ENCODE data around the gene DLG2.

DNA sequence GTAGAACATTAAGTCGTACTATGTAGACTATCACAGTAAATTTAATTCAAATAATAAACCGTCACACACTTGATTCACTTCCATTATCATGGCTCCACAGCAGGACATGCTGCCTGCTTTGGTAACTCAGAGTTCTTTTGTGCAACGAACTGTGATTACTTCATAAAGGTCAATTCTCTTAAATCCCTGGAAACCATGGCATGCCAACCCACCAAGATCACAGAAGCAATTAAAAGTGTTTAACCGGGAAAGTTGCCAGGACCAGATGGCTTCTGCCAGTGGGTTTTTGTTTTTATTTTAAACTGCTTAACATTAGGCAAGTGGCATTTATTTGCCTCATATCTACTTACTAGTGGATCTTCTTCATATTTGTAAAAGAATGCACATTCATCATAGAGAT, 1162.1 kb downstream of the DLG2 start:
- TF ChIP-seq, protein P1, sequence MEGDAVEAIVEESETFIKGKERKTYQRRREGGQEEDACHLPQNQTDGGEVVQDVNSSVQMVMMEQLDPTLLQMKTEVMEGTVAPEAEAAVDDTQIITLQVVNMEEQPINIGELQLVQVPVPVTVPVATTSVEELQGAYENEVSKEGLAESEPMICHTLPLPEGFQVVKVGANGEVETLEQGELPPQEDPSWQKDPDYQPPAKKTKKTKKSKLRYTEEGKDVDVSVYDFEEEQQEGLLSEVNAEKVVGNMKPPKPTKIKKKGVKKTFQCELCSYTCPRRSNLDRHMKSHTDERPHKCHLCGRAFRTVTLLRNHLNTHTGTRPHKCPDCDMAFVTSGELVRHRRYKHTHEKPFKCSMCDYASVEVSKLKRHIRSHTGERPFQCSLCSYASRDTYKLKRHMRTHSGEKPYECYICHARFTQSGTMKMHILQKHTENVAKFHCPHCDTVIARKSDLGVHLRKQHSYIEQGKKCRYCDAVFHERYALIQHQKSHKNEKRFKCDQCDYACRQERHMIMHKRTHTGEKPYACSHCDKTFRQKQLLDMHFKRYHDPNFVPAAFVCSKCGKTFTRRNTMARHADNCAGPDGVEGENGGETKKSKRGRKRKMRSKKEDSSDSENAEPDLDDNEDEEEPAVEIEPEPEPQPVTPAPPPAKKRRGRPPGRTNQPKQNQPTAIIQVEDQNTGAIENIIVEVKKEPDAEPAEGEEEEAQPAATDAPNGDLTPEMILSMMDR (conservative IDR thresholded peaks at IDR 0.05; ENCODE audit: low read depth, low read length): no peak
- no peak for TF ChIP-seq BHLHE40 (IDR thresholded peaks at IDR 0.05; ENCODE audit: low read depth, low read length)
- no peak for TF ChIP-seq CEBPB (IDR thresholded peaks at IDR 0.05; ENCODE audit: low read depth, low read length)
- TF ChIP-seq MAFK (IDR thresholded peaks at IDR 0.05; ENCODE audit: low read depth, low read length): no peak
- TF ChIP-seq RAD21 (IDR thresholded peaks at IDR 0.05; ENCODE audit: low read length): no peak

Measured in IMR-90 (cell line).